Subcutaneous abdominal adipose tissue (tissue), 5 donors: ENCODE data around the gene SMARCD2.
"Not testable (repeated sequence)": the region's sequence is repeated elsewhere in the genome, so short reads cannot be mapped to it uniquely, and the experiment has no call there.

Experiments
- H3K27ac ChIP-seq: one replicate; pipeline ENCODE4 v1.7.0; 2013; ENCODE audit warnings: low read depth, mild to moderate bottlenecking, inconsistent platforms, low read length, moderate library complexity
- H3K27me3 ChIP-seq, 5 donors: one replicate each; pipeline ENCODE4 v1.7.0; 2013; ENCODE audit warnings: low read length in 5 of 5, inconsistent platforms in 1 of 5; ENCODE audit not compliant: control insufficient read depth in 5 of 5, insufficient read depth in 4 of 5
- H3K36me3 ChIP-seq, 5 donors: one replicate each; pipeline ENCODE4 v1.7.0; 2013; ENCODE audit warnings: low read length in 5 of 5; ENCODE audit not compliant: control insufficient read depth in 5 of 5, insufficient read depth in 5 of 5
- H3K4me1 ChIP-seq, 5 donors: one replicate each; pipeline ENCODE4 v1.7.0; 2013; ENCODE audit warnings: low read length in 5 of 5, mild to moderate bottlenecking in 3 of 5, moderate library complexity in 1 of 5; ENCODE audit not compliant: control insufficient read depth in 5 of 5, insufficient read depth in 5 of 5
- H3K4me3 ChIP-seq, 5 donors: one replicate each; pipeline ENCODE4 v1.7.0; 2013; ENCODE audit warnings: low read length in 5 of 5, low read depth in 1 of 5
- H3K9ac ChIP-seq, 5 donors: one replicate each; pipeline ENCODE4 v1.7.0; 2013; ENCODE audit warnings: low read length in 5 of 5, mild to moderate bottlenecking in 4 of 5, moderate library complexity in 3 of 5
- H3K9me3 ChIP-seq, 5 donors: one replicate each; pipeline ENCODE4 v1.7.0; 2013; ENCODE audit warnings: low read length in 5 of 5; ENCODE audit not compliant: control insufficient read depth in 5 of 5
- donor health status: healthy.
- donor health status: healthy.
- donor health status: healthy.
- donor health status: healthy.
- donor health status: healthy.

Gene SMARCD2

GRCh38 chr17:63816669-63817068, 25.8 kb downstream of the SMARCD2 start:
- H3K4me3 ChIP-seq, result no peak overlapping the region
- no peak overlapping the region for H3K9ac ChIP-seq
- no peaks in the 10 kb centered on the region for H3K27me3 ChIP-seq
- H3K4me1 ChIP-seq, result peaks cover 0 to 10% (median 0%) of the 10 kb centered on the region in 5 donors
- peaks cover 45 to 99% (median 97%) of the 10 kb centered on the region in 5 donors for H3K36me3 ChIP-seq
- H3K9me3 ChIP-seq, result no peaks in the 10 kb centered on the region
- H3K27ac ChIP-seq, result no peak overlapping the region

GRCh38 chr17:63816123-63816522, 26.4 kb downstream of the SMARCD2 start:
- Histone ChIP-seq H3K4me1 (peaks cover 0 to 10% (median 0%) of the 10 kb centered on the region in 5 donors), H3K36me3 (peaks cover 48 to 99% (median 97%) of the 10 kb centered on the region in 5 donors), H3K9ac (no peak overlapping the region), H3K4me3 (no peak overlapping the region), H3K27ac (no peak overlapping the region), H3K27me3 (no peaks in the 10 kb centered on the region), H3K9me3 (no peaks in the 10 kb centered on the region)

- Histone ChIP-seq H3K4me3 (no peak overlapping the region), H3K27me3 (no peaks in the 10 kb centered on the region), H3K9ac (no peak overlapping the region), H3K9me3 (no peaks in the 10 kb centered on the region), H3K36me3 (peaks cover 60 to 99% (median 91%) of the 10 kb centered on the region in 5 donors), H3K4me1 (peaks cover 0 to 3% (median 0%) of the 10 kb centered on the region in 5 donors), H3K27ac (no peak overlapping the region)
Measured at GRCh38 chr17:63809970-63810369, 32.5 kb downstream of the SMARCD2 start.

- no peak overlapping the region for H3K27ac ChIP-seq
- H3K27me3 ChIP-seq, result no peaks in the 10 kb centered on the region
- H3K9ac ChIP-seq, result no peak overlapping the region
- peaks cover 52 to 90% (median 73%) of the 10 kb centered on the region in 5 donors for H3K36me3 ChIP-seq
- peaks cover 0 to 3% (median 0%) of the 10 kb centered on the region in 5 donors for H3K4me1 ChIP-seq
- no peak overlapping the region for H3K4me3 ChIP-seq
- no peaks in the 10 kb centered on the region for H3K9me3 ChIP-seq
Measured at GRCh38 chr17:63805591-63805990, 36.9 kb downstream of the SMARCD2 start.

GRCh38 chr17:63804328-63804727, 38.2 kb downstream of the SMARCD2 start:
- no peaks in the 10 kb centered on the region for H3K9me3 ChIP-seq
- H3K27ac ChIP-seq, result no peak overlapping the region
- H3K4me3 ChIP-seq, result no peak overlapping the region
- no peaks in the 10 kb centered on the region for H3K27me3 ChIP-seq
- H3K4me1 ChIP-seq, result peaks cover 0 to 3% (median 0%) of the 10 kb centered on the region in 5 donors
- peaks cover 55 to 90% (median 74%) of the 10 kb centered on the region in 5 donors for H3K36me3 ChIP-seq
- H3K9ac ChIP-seq, result no peak overlapping the region

GRCh38 chr17:63800783-63801182, 41.7 kb downstream of the SMARCD2 start:
- H3K27me3 ChIP-seq, result no peaks in the 10 kb centered on the region
- H3K9ac ChIP-seq, result no peak overlapping the region
- H3K27ac ChIP-seq, result no peak overlapping the region
- peaks cover 0 to 3% (median 0%) of the 10 kb centered on the region in 5 donors for H3K4me1 ChIP-seq
- H3K9me3 ChIP-seq, result no peaks in the 10 kb centered on the region
- peaks cover 55 to 91% (median 69%) of the 10 kb centered on the region in 5 donors for H3K36me3 ChIP-seq
- H3K4me3 ChIP-seq, result no peak overlapping the region

GRCh38 chr17:63798572-63799106, 43.8 kb downstream of the SMARCD2 start:
- peaks cover 56 to 97% (median 77%) of the 10 kb centered on the region in 5 donors for H3K36me3 ChIP-seq
- H3K27ac ChIP-seq, result no peak overlapping the region
- no peaks in the 10 kb centered on the region for H3K4me1 ChIP-seq

GRCh38 chr17:63796375-63796774, 46.1 kb downstream of the SMARCD2 start:
- H3K27me3 ChIP-seq, H3K4me1 ChIP-seq, H3K27ac ChIP-seq, H3K9ac ChIP-seq, H3K4me3 ChIP-seq, H3K9me3 ChIP-seq: not testable (repeated sequence)
- peaks cover 57 to 93% (median 77%) of the 10 kb centered on the region in 5 donors for H3K36me3 ChIP-seq

More at GRCh38 chr17:63798572-63799106, 43.8 kb downstream of the SMARCD2 start:
- H3K4me3 ChIP-seq, result no peak overlapping the region
- H3K9ac ChIP-seq, result no peak overlapping the region
- no peaks in the 10 kb centered on the region for H3K9me3 ChIP-seq
- no peaks in the 10 kb centered on the region for H3K27me3 ChIP-seq

GRCh38 chr17:63792055-63792729, 50.3 kb downstream of the SMARCD2 start:
- Histone ChIP-seq H3K4me1 (peaks cover 0 to 3% (median 0%) of the 10 kb centered on the region in 5 donors), H3K36me3 (peaks cover 25 to 81% (median 68%) of the 10 kb centered on the region in 5 donors), H3K9me3 (no peaks in the 10 kb centered on the region), H3K27me3 (no peaks in the 10 kb centered on the region), H3K4me3 (no peak overlapping the region), H3K9ac (no peak overlapping the region), H3K27ac (no peak overlapping the region)

GRCh38 chr17:63790057-63790456, 52.4 kb downstream of the SMARCD2 start:
- Histone ChIP-seq H3K9ac (no peak overlapping the region), H3K4me3 (no peak overlapping the region), H3K36me3 (peaks cover 22 to 64% (median 59%) of the 10 kb centered on the region in 5 donors), H3K27ac (no peak overlapping the region), H3K4me1 (peaks cover 0 to 3% (median 0%) of the 10 kb centered on the region in 5 donors), H3K9me3 (no peaks in the 10 kb centered on the region), H3K27me3 (no peaks in the 10 kb centered on the region)
